Astrocyte (in vitro differentiated cells and primary cell): ENCODE results near the gene PATL2. TPM values are rescaled to one million over a fixed set of nuclear protein-coding genes. Genes with fewer than 3 reads are reported as not detected.

Source experiments
- DNase-seq: peaks from one replicate; pipeline ENCODE4 v3.0.0-alpha.2; 2010; ENCODE audit warnings: low read depth
- FAIRE-seq: peaks from 2 replicates; lab custom pipeline; 2011; peaks lifted over from hg19 to GRCh38; lab: Jason Lieb, UNC
- H2AFZ ChIP-seq: 2 replicates; pipeline ENCODE4 v1.6.0; 2012; ENCODE audit warnings: low read depth, low read length, inconsistent platforms
- H3K27ac ChIP-seq: 2 replicates; pipeline ENCODE4 v1.5.1; 2011; ENCODE audit warnings: low read depth, low read length, inconsistent platforms
- H3K27me3 ChIP-seq: 2 replicates; pipeline ENCODE4 v1.6.0; 2011; ENCODE audit warnings: low read length, inconsistent platforms; ENCODE audit not compliant: insufficient read depth
- H3K36me3 ChIP-seq: 2 replicates; pipeline ENCODE4 v1.5.1; 2011; ENCODE audit warnings: low read length, inconsistent platforms; ENCODE audit not compliant: insufficient read depth
- H3K4me1 ChIP-seq: 2 replicates; pipeline ENCODE4 v1.5.1; 2011; ENCODE audit warnings: low read length, inconsistent platforms; ENCODE audit not compliant: insufficient read depth
- H3K4me2 ChIP-seq: 2 replicates; pipeline ENCODE4 v1.6.0; 2012; ENCODE audit warnings: low read length, inconsistent platforms
- H3K4me3 ChIP-seq: 2 replicates; pipeline ENCODE4 v1.5.1; 2011; ENCODE audit warnings: low read depth, mild to moderate bottlenecking, low read length, inconsistent platforms; ENCODE audit not compliant: insufficient read depth
- H3K79me2 ChIP-seq: 2 replicates; pipeline ENCODE4 v1.6.0; 2012; ENCODE audit warnings: mild to moderate bottlenecking, low read length, inconsistent platforms; ENCODE audit not compliant: insufficient read depth
- H3K9ac ChIP-seq: 2 replicates; pipeline ENCODE4 v1.6.0; 2012; ENCODE audit warnings: mild to moderate bottlenecking, low read length, inconsistent platforms
- H3K9me3 ChIP-seq: 2 replicates; pipeline ENCODE4 v1.5.1; 2012; ENCODE audit warnings: low read depth, mild to moderate bottlenecking, low read length, inconsistent platforms; ENCODE audit not compliant: insufficient read depth
- H4K20me1 ChIP-seq: 2 replicates; pipeline ENCODE4 v1.6.0; 2012; ENCODE audit warnings: low read length, inconsistent platforms; ENCODE audit not compliant: insufficient read depth
- H3K27ac Mint-ChIP-seq: one replicate; pipeline ENCODE4 v1.8.0; 2021; ENCODE audit warnings: mild to moderate bottlenecking, mixed read lengths; ENCODE audit not compliant: unreplicated experiment
- H3K27me3 Mint-ChIP-seq: one replicate; pipeline ENCODE4 v1.8.0; 2021; ENCODE audit warnings: low read depth, mixed read lengths; ENCODE audit not compliant: unreplicated experiment
- H3K36me3 Mint-ChIP-seq: one replicate; pipeline ENCODE4 v1.8.0; 2021; ENCODE audit warnings: low read depth, mixed read lengths; ENCODE audit not compliant: unreplicated experiment
- H3K4me1 Mint-ChIP-seq: one replicate; pipeline ENCODE4 v1.8.0; 2021; ENCODE audit warnings: low read depth, mixed read lengths; ENCODE audit not compliant: unreplicated experiment
- H3K4me3 Mint-ChIP-seq: one replicate; pipeline ENCODE4 v1.8.0; 2021; ENCODE audit warnings: mild to moderate bottlenecking, moderate library complexity, mixed read lengths; ENCODE audit not compliant: unreplicated experiment
- H3K9me3 Mint-ChIP-seq: one replicate; pipeline ENCODE4 v1.8.0; 2021; ENCODE audit warnings: mild to moderate bottlenecking, mixed read lengths; ENCODE audit not compliant: unreplicated experiment
- EZH2 ChIP-seq: IDR thresholded peaks from 2 replicates; pipeline ENCODE4 v1.6.1; 2012; ENCODE audit warnings: mild to moderate bottlenecking, low read length, inconsistent platforms; ENCODE audit not compliant: insufficient read depth
- total RNA-seq: library from RNA; stranded (reverse); gene quantifications from 2 replicates; pipeline ENCODE4 v1.2.1, GENCODE V29; 2021
- TF ChIP-seq, protein P1 (sequence below): IDR thresholded peaks from 2 replicates; pipeline ENCODE4 v1.5.1; 2011; ENCODE audit warnings: low read depth, mild to moderate bottlenecking, inconsistent platforms, low read length, moderate library complexity; ENCODE audit not compliant: insufficient read depth

The PATL2 gene
- total RNA-seq, 1 donor from 2014 or later = 1.2 TPM

DNA sequence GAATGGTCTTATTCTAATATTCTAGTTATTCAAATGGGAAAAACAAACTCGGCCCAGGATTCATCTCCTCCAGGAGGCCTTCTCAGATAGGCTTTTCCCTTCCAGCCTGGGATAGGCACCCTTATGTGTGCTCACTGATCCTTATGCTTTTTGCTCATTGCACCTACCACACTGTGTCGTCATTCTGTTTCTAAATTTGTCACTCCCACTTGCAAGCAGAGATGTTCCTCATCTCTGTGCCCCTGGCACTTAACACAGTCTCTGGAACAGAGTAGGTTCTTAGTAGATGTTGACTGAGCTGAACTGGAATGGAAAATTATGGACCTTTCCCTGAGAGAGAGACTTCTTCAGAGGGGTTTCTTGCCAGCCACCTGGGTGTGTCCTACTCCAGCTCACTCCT lies 28.9 kb downstream of the PATL2 start:
- no peak overlapping the region for H2AFZ ChIP-seq
- no peaks in the 10 kb centered on the region for H3K79me2 ChIP-seq
- H3K9me3 Mint-ChIP-seq = peaks cover 1% of the 10 kb centered on the region
- H3K36me3 ChIP-seq = no peaks in the 10 kb centered on the region
- peaks cover 22% of the 10 kb centered on the region for H3K27me3 ChIP-seq
- H3K4me3 ChIP-seq = no peak overlapping the region
- H3K27ac ChIP-seq = no peak overlapping the region
- no peaks in the 10 kb centered on the region for H3K4me1 ChIP-seq
- H3K27ac Mint-ChIP-seq = no peak overlapping the region
- H3K36me3 Mint-ChIP-seq = no peaks in the 10 kb centered on the region
- no peak overlapping the region for H3K9ac ChIP-seq
- no peaks in the 10 kb centered on the region for H4K20me1 ChIP-seq
- H3K4me3 Mint-ChIP-seq = no peak overlapping the region
- no peaks in the 10 kb centered on the region for H3K9me3 ChIP-seq
- no peak for FAIRE-seq
- peaks cover 6% of the 10 kb centered on the region for H3K27me3 Mint-ChIP-seq
- no peak overlapping the region for H3K4me2 ChIP-seq
- H3K4me1 Mint-ChIP-seq = peaks cover 2% of the 10 kb centered on the region
- DNase-seq = no peak
- TF ChIP-seq, protein P1, sequence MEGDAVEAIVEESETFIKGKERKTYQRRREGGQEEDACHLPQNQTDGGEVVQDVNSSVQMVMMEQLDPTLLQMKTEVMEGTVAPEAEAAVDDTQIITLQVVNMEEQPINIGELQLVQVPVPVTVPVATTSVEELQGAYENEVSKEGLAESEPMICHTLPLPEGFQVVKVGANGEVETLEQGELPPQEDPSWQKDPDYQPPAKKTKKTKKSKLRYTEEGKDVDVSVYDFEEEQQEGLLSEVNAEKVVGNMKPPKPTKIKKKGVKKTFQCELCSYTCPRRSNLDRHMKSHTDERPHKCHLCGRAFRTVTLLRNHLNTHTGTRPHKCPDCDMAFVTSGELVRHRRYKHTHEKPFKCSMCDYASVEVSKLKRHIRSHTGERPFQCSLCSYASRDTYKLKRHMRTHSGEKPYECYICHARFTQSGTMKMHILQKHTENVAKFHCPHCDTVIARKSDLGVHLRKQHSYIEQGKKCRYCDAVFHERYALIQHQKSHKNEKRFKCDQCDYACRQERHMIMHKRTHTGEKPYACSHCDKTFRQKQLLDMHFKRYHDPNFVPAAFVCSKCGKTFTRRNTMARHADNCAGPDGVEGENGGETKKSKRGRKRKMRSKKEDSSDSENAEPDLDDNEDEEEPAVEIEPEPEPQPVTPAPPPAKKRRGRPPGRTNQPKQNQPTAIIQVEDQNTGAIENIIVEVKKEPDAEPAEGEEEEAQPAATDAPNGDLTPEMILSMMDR = no peak

- Histone ChIP-seq H3K4me3 (no peak overlapping the region), H3K9ac (no peak overlapping the region), H3K36me3 (no peaks in the 10 kb centered on the region), H4K20me1 (no peaks in the 10 kb centered on the region), H3K27ac (no peak overlapping the region), H3K79me2 (no peaks in the 10 kb centered on the region), H2AFZ (no peak overlapping the region), H3K4me2 (no peak overlapping the region), H3K9me3 (no peaks in the 10 kb centered on the region), H3K4me1 (no peaks in the 10 kb centered on the region), H3K27me3 (peaks cover 31% of the 10 kb centered on the region)
- TF ChIP-seq EZH2 = no peak
- TF ChIP-seq, protein P1 = no peak
- no peaks in the 10 kb centered on the region for H3K4me1 Mint-ChIP-seq
- H3K36me3 Mint-ChIP-seq = peaks cover 3% of the 10 kb centered on the region
- no peak for DNase-seq
- peaks cover 3% of the 10 kb centered on the region for H3K9me3 Mint-ChIP-seq
- H3K27me3 Mint-ChIP-seq = peaks cover 21% of the 10 kb centered on the region
- FAIRE-seq = no peak
- H3K4me3 Mint-ChIP-seq = no peak overlapping the region
- H3K27ac Mint-ChIP-seq = no peak overlapping the region
Measured at GRCh38 chr15:44676676-44677075, 34.4 kb downstream of the PATL2 start.

DNA sequence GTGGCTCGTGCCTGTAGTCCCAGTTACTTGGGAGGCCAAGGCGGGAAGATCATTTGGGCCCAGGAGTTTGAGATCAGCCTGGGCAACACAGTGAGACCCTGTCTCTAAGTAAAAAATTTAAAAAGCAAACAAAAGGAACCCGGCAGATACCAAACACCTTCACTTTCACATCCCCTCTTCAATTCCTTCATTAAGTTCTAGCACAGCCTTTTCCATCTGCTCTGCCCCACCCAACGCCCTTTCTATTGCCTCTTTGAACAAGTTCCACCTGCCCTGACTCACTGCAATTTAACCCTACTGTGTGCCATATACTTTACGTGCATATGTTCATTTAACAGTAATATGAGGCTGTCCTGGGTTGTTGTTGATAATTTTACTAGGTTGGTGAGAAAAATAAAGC lies 35.2 kb downstream of the PATL2 start:
- no peaks in the 10 kb centered on the region for H3K9me3 ChIP-seq
- H3K4me2 ChIP-seq = no peak overlapping the region
- H3K4me1 ChIP-seq = no peaks in the 10 kb centered on the region
- Mint-ChIP-seq H3K27ac (no peak overlapping the region), H3K36me3 (peaks cover 3% of the 10 kb centered on the region), H3K9me3 (peaks cover 3% of the 10 kb centered on the region), H3K4me3 (peak overlapping the region; percentile 12), H3K4me1 (no peaks in the 10 kb centered on the region), H3K27me3 (peaks cover 19% of the 10 kb centered on the region)
- peaks cover 26% of the 10 kb centered on the region for H3K27me3 ChIP-seq
- H4K20me1 ChIP-seq = no peaks in the 10 kb centered on the region
- H3K9ac ChIP-seq = no peak overlapping the region
- no peaks in the 10 kb centered on the region for H3K36me3 ChIP-seq
- H3K79me2 ChIP-seq = no peaks in the 10 kb centered on the region
- FAIRE-seq = no peak
- no peak overlapping the region for H3K27ac ChIP-seq
- DNase-seq = no peak
- TF ChIP-seq, protein P1 = no peak
- TF ChIP-seq EZH2 = no peak
- no peak overlapping the region for H3K4me3 ChIP-seq
- no peak overlapping the region for H2AFZ ChIP-seq
